GM19455 (cell line): ENCODE measurements around the gene ARIH2.

Experiments
- ATAC-seq: cut with Tn5 transposase; IDR thresholded peaks from one replicate; pipeline ENCODE4 v1.9.1; 2021; ENCODE audit not compliant: unreplicated experiment

Gene ARIH2

DNA sequence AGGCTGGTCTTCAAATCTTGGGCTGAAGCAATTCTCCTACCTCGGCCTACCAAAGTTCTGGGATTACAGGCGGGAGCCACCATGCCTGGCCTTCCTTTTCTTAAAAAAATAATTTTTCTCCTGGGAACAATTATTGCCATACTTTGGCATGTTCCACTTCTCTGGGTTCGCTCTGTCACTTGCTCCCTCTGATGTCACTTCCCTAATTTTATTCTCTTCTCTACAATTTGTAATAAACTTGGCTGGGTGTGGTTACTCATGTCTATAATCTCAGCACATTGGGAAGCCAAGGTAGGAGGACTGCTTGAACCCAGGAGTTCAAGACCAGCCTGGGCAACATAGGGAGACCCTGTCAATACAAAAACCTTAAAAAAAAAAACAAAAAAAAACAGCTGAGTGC lies 116.6 kb downstream of the ARIH2 start:
- no peak for ATAC-seq
